ENCODE data around the gene NME4.

- no peak for TF ChIP-seq POLR2AphosphoS5 (IDR thresholded peaks at IDR 0.05; ENCODE audit: low read depth, low read length)
- TF ChIP-seq POLR2A (IDR thresholded peaks at IDR 0.05; ENCODE audit: low read depth, low read length), result no peak
- no peak for TF ChIP-seq TAF1 (IDR thresholded peaks at IDR 0.05; ENCODE audit: low read depth, low read length)
Observed at GRCh38 chr16:398561-399339, 1.8 kb downstream of the NME4 start.
